Neural cell (in vitro differentiated cells): ENCODE results near the gene SLC6A9. TPM values are rescaled to one million over a fixed set of nuclear protein-coding genes. Genes with fewer than 3 reads are reported as not detected.

Experiments
- H2AFZ ChIP-seq: fragments of 200-600, 300-800 bp; sonication (generic), shearing (Covaris generic); 2 replicates; pipeline ENCODE4 v1.6.0; 2014; ENCODE audit warnings: low read depth, mild to moderate bottlenecking, antibody characterized with exemption, low read length, moderate library complexity
- H3F3A ChIP-seq: fragments of 200-600 bp; shearing (Covaris generic); 2 replicates; pipeline ENCODE4 v1.6.1; 2016; ENCODE audit warnings: mild to moderate bottlenecking, moderate library complexity, mixed read lengths, antibody characterized with exemption, low read length; ENCODE audit not compliant: insufficient read depth, poor library complexity, severe bottlenecking
- H3K27ac ChIP-seq: fragments of 200-600, 300-800 bp; sonication (generic), shearing (Covaris generic); 2 replicates; pipeline ENCODE4 v1.5.1; 2014; ENCODE audit warnings: mild to moderate bottlenecking, low read length, moderate library complexity
- H3K27me3 ChIP-seq: fragments of 300-800, 200-600 bp; sonication (generic), shearing (Covaris generic); 2 replicates; pipeline ENCODE4 v1.6.0; 2014; ENCODE audit warnings: mild to moderate bottlenecking, low read depth, low read length, moderate library complexity; ENCODE audit not compliant: insufficient read depth
- H3K36me3 ChIP-seq: fragments of 300-800, 200-600 bp; sonication (generic), shearing (Covaris generic); 2 replicates; pipeline ENCODE4 v1.5.1; 2014; ENCODE audit warnings: mild to moderate bottlenecking, antibody characterized with exemption, low read length, moderate library complexity; ENCODE audit not compliant: insufficient read depth
- H3K4me2 ChIP-seq: fragments of 300-800, 200-600 bp; sonication (generic), shearing (Covaris generic); 2 replicates; pipeline ENCODE4 v1.6.0; 2014; ENCODE audit warnings: mild to moderate bottlenecking, low read length
- H3K4me3 ChIP-seq: fragments of 300-800, 200-600 bp; sonication (generic), shearing (Covaris generic); 2 replicates; pipeline ENCODE4 v1.5.1; 2014; ENCODE audit warnings: mild to moderate bottlenecking, low read length, moderate library complexity
- H3K79me2 ChIP-seq: fragments of 200-600 bp; shearing (Covaris generic); replicated peaks from 2 replicates; pipeline ENCODE4 v1.6.0; 2014; ENCODE audit warnings: mild to moderate bottlenecking, low read length, moderate library complexity; ENCODE audit not compliant: insufficient read depth
- H3K9ac ChIP-seq: fragments of 300-800, 200-600 bp; sonication (generic), shearing (Covaris generic); 2 replicates; pipeline ENCODE4 v1.6.1; 2016; ENCODE audit warnings: mild to moderate bottlenecking, low read length, mixed read lengths
- H3K9me2 ChIP-seq: fragments of 200-600 bp; shearing (Covaris generic); 2 replicates; pipeline ENCODE4 v1.6.1; 2016; ENCODE audit warnings: mild to moderate bottlenecking, low read length, mixed read lengths; ENCODE audit not compliant: insufficient read depth
- H3K9me3 ChIP-seq: fragments of 200-600, 300-800 bp; sonication (generic), shearing (Covaris generic); 2 replicates; pipeline ENCODE4 v1.6.1; 2016; ENCODE audit warnings: mild to moderate bottlenecking, mixed run types, low read length, moderate library complexity, mixed read lengths
- H4K20me1 ChIP-seq: fragments of 200-600 bp; shearing (Covaris generic); 2 replicates; pipeline ENCODE4 v1.6.1; 2016; ENCODE audit warnings: mild to moderate bottlenecking, mixed run types; ENCODE audit not compliant: insufficient read depth
- EP300 ChIP-seq: fragments of 450-650 bp; conservative IDR thresholded peaks from 2 replicates; pipeline ENCODE4 v1.6.1; 2014; ENCODE audit warnings: antibody characterized with exemption, mild to moderate bottlenecking, moderate library complexity; ENCODE audit not compliant: poor library complexity, severe bottlenecking
- EZH2 ChIP-seq: fragments of 200-600, 300-800 bp; shearing (Covaris generic), sonication (generic); IDR thresholded peaks from 2 replicates; pipeline ENCODE4 v1.6.1; 2014; ENCODE audit warnings: antibody characterized with exemption, low read length, borderline replicate concordance, mild to moderate bottlenecking; ENCODE audit not compliant: insufficient read depth, poor library complexity, severe bottlenecking
- MXI1 ChIP-seq: fragments of 450-650 bp; conservative IDR thresholded peaks from 2 replicates; pipeline ENCODE4 v1.6.1; 2014; ENCODE audit warnings: antibody characterized with exemption, mild to moderate bottlenecking; ENCODE audit not compliant: poor library complexity, severe bottlenecking
- POLR2AphosphoS5 ChIP-seq: IDR thresholded peaks from 2 replicates; pipeline ENCODE4 v1.6.1; 2012
- RAD21 ChIP-seq: fragments of 450-650 bp; conservative IDR thresholded peaks from 2 replicates; pipeline ENCODE4 v1.6.1; 2014; ENCODE audit warnings: antibody characterized with exemption, mild to moderate bottlenecking, moderate library complexity
- REST ChIP-seq: IDR thresholded peaks from 2 replicates; pipeline ENCODE4 v1.6.1; 2012; ENCODE audit warnings: borderline replicate concordance
- SMC3 ChIP-seq: fragments of 450-650 bp; conservative IDR thresholded peaks from 2 replicates; pipeline ENCODE4 v1.6.1; 2014; ENCODE audit warnings: antibody characterized with exemption, mild to moderate bottlenecking, moderate library complexity; ENCODE audit not compliant: poor library complexity
- TAF1 ChIP-seq: IDR thresholded peaks from 2 replicates; pipeline ENCODE4 v1.6.1; 2012; ENCODE audit warnings: low read depth
- polyA plus RNA-seq: library from polyadenylated mRNA; depleted of rRNA; stranded (reverse); fragments of >200 nt; gene quantifications from 2 replicates; pipeline ENCODE4 v1.2.3, GENCODE V29; 2014
- TF ChIP-seq, protein P1 (sequence below): fragments of 450-650 bp; IDR thresholded peaks from 2 replicates; pipeline ENCODE4 v1.5.1; 2014; ENCODE audit warnings: antibody characterized with exemption, mild to moderate bottlenecking, moderate library complexity; ENCODE audit not compliant: poor library complexity, severe bottlenecking

Gene SLC6A9
- polyA plus RNA-seq, 1 donor from 2014 or later: 1.3 TPM

DNA sequence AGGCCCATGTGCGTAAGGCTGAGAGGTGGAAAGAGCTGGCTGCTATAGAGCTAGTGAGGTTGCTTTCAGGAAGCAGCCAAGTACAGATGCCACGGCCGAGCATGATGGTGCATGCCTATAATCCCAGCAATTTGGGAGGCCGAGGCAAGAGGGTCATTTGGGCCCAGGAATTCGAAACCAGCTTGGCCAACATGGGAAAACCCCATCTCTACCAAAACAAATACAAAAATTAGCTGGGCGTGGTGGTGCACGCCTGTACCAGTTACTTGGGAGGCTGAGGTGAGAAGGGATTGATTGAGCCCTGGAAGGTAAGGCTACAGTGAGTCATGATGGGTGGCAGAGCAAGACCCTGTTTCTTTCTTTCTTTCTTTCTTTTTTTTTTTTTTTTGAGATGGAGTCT is 37.2 kb downstream of the SLC6A9 start:
- Histone ChIP-seq H3K9ac (no peak overlapping the region), H3K27me3 (no peaks in the 10 kb centered on the region), H2AFZ (no peak overlapping the region), H3K4me2 (no peak overlapping the region), H3K36me3 (no peaks in the 10 kb centered on the region), H3K79me2 (no peaks in the 10 kb centered on the region), H3F3A (no peaks in the 10 kb centered on the region), H4K20me1 (no peaks in the 10 kb centered on the region), H3K9me3 (no peaks in the 10 kb centered on the region), H3K9me2 (no peaks in the 10 kb centered on the region), H3K27ac (no peak overlapping the region), H3K4me3 (no peak overlapping the region)
- no peak for TF ChIP-seq MXI1
- TF ChIP-seq EZH2: no peak
- no peak for TF ChIP-seq REST
- TF ChIP-seq, protein P1, sequence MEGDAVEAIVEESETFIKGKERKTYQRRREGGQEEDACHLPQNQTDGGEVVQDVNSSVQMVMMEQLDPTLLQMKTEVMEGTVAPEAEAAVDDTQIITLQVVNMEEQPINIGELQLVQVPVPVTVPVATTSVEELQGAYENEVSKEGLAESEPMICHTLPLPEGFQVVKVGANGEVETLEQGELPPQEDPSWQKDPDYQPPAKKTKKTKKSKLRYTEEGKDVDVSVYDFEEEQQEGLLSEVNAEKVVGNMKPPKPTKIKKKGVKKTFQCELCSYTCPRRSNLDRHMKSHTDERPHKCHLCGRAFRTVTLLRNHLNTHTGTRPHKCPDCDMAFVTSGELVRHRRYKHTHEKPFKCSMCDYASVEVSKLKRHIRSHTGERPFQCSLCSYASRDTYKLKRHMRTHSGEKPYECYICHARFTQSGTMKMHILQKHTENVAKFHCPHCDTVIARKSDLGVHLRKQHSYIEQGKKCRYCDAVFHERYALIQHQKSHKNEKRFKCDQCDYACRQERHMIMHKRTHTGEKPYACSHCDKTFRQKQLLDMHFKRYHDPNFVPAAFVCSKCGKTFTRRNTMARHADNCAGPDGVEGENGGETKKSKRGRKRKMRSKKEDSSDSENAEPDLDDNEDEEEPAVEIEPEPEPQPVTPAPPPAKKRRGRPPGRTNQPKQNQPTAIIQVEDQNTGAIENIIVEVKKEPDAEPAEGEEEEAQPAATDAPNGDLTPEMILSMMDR: no peak
- no peak for TF ChIP-seq TAF1
- no peak for TF ChIP-seq SMC3
- TF ChIP-seq RAD21: no peak
- no peak for TF ChIP-seq POLR2AphosphoS5
- TF ChIP-seq EP300: no peak

DNA sequence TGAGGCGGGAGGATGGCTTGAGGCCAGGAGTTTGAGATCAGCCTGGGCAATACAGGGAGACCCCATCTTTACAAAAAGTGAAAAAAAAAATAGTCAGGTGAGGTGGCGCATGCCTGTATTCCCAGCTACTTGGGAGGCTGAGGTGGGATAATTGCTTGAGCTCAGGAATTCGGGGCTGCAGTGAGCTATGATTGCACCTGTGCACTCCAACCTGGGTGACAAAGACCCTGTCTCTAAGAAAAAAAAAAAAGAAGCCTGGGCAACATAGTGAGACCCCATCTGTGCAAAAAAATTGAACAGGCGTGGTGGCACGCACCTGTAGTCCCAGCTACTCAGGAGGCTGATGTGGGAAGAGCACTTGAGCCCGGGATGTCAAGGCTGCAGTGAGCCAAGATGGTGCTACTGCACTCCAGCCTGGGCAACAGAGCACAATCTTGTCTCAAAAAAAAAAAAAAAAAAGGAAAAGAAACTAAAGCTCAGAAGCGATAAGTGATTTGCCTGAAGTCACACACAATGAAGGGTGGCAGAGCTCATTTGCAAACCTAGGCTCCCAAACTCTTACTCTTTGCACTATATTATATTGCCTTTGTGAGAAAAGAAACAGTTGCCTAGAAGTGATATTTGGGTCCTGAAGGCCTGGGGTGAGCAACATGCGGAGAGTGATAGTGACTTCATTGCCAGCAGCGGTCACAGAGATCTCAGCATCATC is 37.9 kb downstream of the SLC6A9 start:
- no peaks in the 10 kb centered on the region for H3F3A ChIP-seq
- no peak overlapping the region for H3K4me2 ChIP-seq
- H3K9ac ChIP-seq: no peak overlapping the region
- no peak overlapping the region for H3K4me3 ChIP-seq
- H2AFZ ChIP-seq: no peak overlapping the region
- H3K27me3 ChIP-seq: no peaks in the 10 kb centered on the region
- no peaks in the 10 kb centered on the region for H3K9me3 ChIP-seq
- H3K27ac ChIP-seq: no peak overlapping the region
- H3K79me2 ChIP-seq: no peaks in the 10 kb centered on the region
- no peaks in the 10 kb centered on the region for H3K36me3 ChIP-seq
- H4K20me1 ChIP-seq: no peaks in the 10 kb centered on the region
- TF ChIP-seq EZH2 (no peak), TAF1 (no peak), RAD21 (no peak), SMC3 (no peak), POLR2AphosphoS5 (no peak), MXI1 (no peak), EP300 (no peak), REST (no peak)
- TF ChIP-seq, protein P1: no peak
- H3K9me2 ChIP-seq: no peaks in the 10 kb centered on the region
